ENCODE results near the gene STK32C.

- TF ChIP-seq CTCF (IDR thresholded peaks at IDR 0.05) (no peak), POLR2AphosphoS5 (IDR thresholded peaks at IDR 0.05) (no peak), POLR2A (IDR thresholded peaks at IDR 0.05) (no peak)
Measured at GRCh38 chr10:132232981-132233380, 74.8 kb downstream of the STK32C start.

Data from breast epithelium (tissue), 3 donors.